RWPE1 (cell line): ENCODE measurements around the gene TEPSIN.

Experiments used
- CTCF ChIA-PET: fragments of 350-600 bp; sonication (Branson Sonifier 250); formaldehyde crosslinking; extraction: SDS; loops from one replicate; lab custom pipeline; 2021; lab: Yijun Ruan, JAX
- POLR2A ChIA-PET: fragments of 400-600 bp; formaldehyde crosslinking; extraction: SDS; loops from one replicate; lab custom pipeline; 2020; ENCODE audit warnings: antibody characterized with exemption; ENCODE audit not compliant: low non-redundant PET; lab: Yijun Ruan, JAX
- DNase-seq: peaks from one replicate; pipeline ENCODE4 v3.0.0; 2012; ENCODE audit warnings: low spot score
- H3K27ac ChIP-seq: fragments of 450-650 bp; 2 replicates; pipeline ENCODE4 v1.5.1; 2017
- CTCF ChIP-seq: fragments of 450-650 bp; conservative IDR thresholded peaks from 2 replicates; pipeline ENCODE4 v1.5.1; 2017; ENCODE audit warnings: low read depth, mild to moderate bottlenecking

TEPSIN gene

GRCh38 chr17:81231766-81232581 lies 6.9 kb downstream of the TEPSIN start:
- POLR2A ChIA-PET = no interaction called here

GRCh38 chr17:81231121-81231645 lies 7.7 kb downstream of the TEPSIN start:
- no peak for TF ChIP-seq CTCF
- H3K27ac ChIP-seq = peak overlapping the region; percentile 14; the same call in 1 of the 2 replicates
- POLR2A ChIA-PET = no interaction called here
- no peak for DNase-seq
- CTCF ChIA-PET = interaction anchor here (1.0 kb wide), 1 partner anchor 254 kb away, joined by 3 read pairs; no protein-coding TSS in a partner anchor

More at GRCh38 chr17:81231766-81232581, 6.9 kb downstream of the TEPSIN start:
- TF ChIP-seq CTCF = no peak
- no peak for DNase-seq
- H3K27ac ChIP-seq = peak overlapping the region; percentile 14; the same call in 1 of the 2 replicates
- CTCF ChIA-PET = interaction anchor here (0.6 to 1.0 kb wide), 2 partner anchors 87 to 253 kb away, joined by 3 read pairs; no protein-coding TSS in a partner anchor

- ChIA-PET POLR2A (interaction anchor here (0.6 kb wide), 1 partner anchor 80 kb away, joined by 14 read pairs; no protein-coding TSS in a partner anchor), CTCF (interaction anchor here (0.6 to 0.7 kb wide), 3 partner anchors 87 to 197 kb away, joined by 4 to 6 read pairs (median 4); no protein-coding TSS in a partner anchor)
- no peak for DNase-seq
- no peak; the same call in 1 of the 2 replicates for TF ChIP-seq CTCF
- peak overlapping the region; percentile 14; the same call in 1 of the 2 replicates for H3K27ac ChIP-seq
Observed at GRCh38 chr17:81230043-81230820, 8.6 kb downstream of the TEPSIN start.

DNA sequence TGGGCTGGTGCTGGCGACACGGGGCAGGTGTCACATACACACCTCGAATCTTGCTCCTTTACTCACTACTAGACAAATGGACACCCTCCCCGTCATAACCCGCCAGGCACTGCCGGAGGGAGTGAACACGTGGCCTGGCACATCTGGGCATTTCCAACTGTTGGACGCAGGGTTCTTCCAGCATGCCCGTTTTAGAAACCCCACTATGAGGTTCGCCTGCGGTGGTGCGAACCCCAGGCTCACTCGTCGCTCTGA lies 9.3 kb downstream of the TEPSIN start:
- no peak for DNase-seq
- TF ChIP-seq CTCF = no peak
- CTCF ChIA-PET = interaction anchor here (0.6 kb wide), 1 partner anchor 127 kb away, joined by 6 read pairs; no protein-coding TSS in a partner anchor
- H3K27ac ChIP-seq = 0 out of 2 replicates have a peak overlapping the region, but pooled peaks have one; percentile 0
- POLR2A ChIA-PET = no interaction called here

- no peak for TF ChIP-seq CTCF
- H3K27ac ChIP-seq = peak overlapping the region; percentile 30
- CTCF ChIA-PET = interaction anchor here (0.5 to 0.6 kb wide), 3 partner anchors 60 to 1978 kb away, joined by 3 to 6 read pairs (median 5); no protein-coding TSS in a partner anchor
- no peak for DNase-seq
- POLR2A ChIA-PET = no interaction called here
Observed at GRCh38 chr17:81228834-81229665, 9.8 kb downstream of the TEPSIN start.
